Effector memory CD4-positive, alpha-beta T cell (primary cell): ENCODE measurements around the gene TRIM65.
A peak's percentile ranks its signal among the peaks of the same experiment; 100 is the strongest.

Experiments used
- DNase-seq, 3 donors: peaks; one replicate each; pipeline ENCODE4 v3.0.0-alpha.2; 2020
- H3K27ac ChIP-seq: 2 replicates; pipeline ENCODE4 v1.7.0; 2013; ENCODE audit warnings: mild to moderate bottlenecking, low read length, moderate library complexity; ENCODE audit not compliant: insufficient read depth, poor library complexity, severe bottlenecking
- H3K27me3 ChIP-seq: replicated peaks from 2 replicates; pipeline ENCODE4 v1.7.0; 2013; ENCODE audit warnings: mild to moderate bottlenecking, low read length; ENCODE audit not compliant: insufficient read depth, control insufficient read depth, poor library complexity, severe bottlenecking
- H3K36me3 ChIP-seq: 2 replicates; pipeline ENCODE4 v1.7.0; 2013; ENCODE audit warnings: mild to moderate bottlenecking, low read length, moderate library complexity; ENCODE audit not compliant: control insufficient read depth, insufficient read depth
- H3K4me1 ChIP-seq: 2 replicates; pipeline ENCODE4 v1.7.0; 2013; ENCODE audit warnings: low read length, mild to moderate bottlenecking; ENCODE audit not compliant: control insufficient read depth, insufficient read depth, poor library complexity, severe bottlenecking
- H3K4me3 ChIP-seq: 2 replicates; pipeline ENCODE4 v1.7.0; 2013; ENCODE audit warnings: low read length, low read depth, mild to moderate bottlenecking; ENCODE audit not compliant: insufficient read depth, poor library complexity, severe bottlenecking
- H3K9me3 ChIP-seq: 2 replicates; pipeline ENCODE4 v1.7.0; 2013; ENCODE audit warnings: mild to moderate bottlenecking, low read length, moderate library complexity; ENCODE audit not compliant: control insufficient read depth

The TRIM65 gene

GRCh38 chr17:75845058-75845711 lies 51.6 kb downstream of the TRIM65 start:
- no peak overlapping the region for H3K4me3 ChIP-seq

DNA sequence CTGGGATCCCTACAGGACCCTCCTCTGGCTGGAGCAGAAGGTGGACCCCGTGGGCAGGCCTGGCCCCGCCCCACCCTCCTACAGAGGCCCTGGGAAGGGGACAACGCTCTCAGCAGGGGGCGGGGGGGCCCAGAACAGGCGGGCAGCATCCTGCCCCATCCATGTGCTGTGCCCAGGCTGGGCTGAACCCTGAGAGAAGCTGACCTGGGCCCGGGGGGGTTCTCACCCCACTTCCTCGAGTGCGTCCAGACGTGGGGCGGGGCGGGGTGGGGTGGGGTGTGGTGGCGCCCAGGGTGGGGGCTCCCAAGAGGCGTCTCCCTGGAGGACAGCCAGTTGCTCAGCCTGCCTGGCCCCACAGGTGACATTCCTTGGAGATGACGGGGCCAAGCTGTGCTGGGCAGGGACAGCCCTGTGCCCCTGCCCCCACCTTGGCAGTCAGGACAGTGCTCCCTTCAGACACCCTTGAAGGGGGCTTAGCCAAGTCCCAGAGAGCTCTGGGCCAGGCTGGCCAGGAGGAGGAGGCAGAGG lies 52.2 kb downstream of the TRIM65 start:
- Histone ChIP-seq H3K4me3 (peak overlapping the region; percentile 93), H3K36me3 (peaks cover 51% of the 10 kb centered on the region), H3K4me1 (peaks cover 37% of the 10 kb centered on the region), H3K27ac (peak overlapping the region; percentile 91), H3K9me3 (no peaks in the 10 kb centered on the region), H3K27me3 (no peaks in the 10 kb centered on the region)
- DNase-seq = no peak

More at GRCh38 chr17:75845058-75845711, 51.6 kb downstream of the TRIM65 start:
- H3K36me3 ChIP-seq = peaks cover 51% of the 10 kb centered on the region
- DNase-seq = peak in 1 of 3 donors; percentile 52
- H3K27me3 ChIP-seq = no peaks in the 10 kb centered on the region
- no peaks in the 10 kb centered on the region for H3K9me3 ChIP-seq
- peaks cover 37% of the 10 kb centered on the region for H3K4me1 ChIP-seq
- peak overlapping the region; percentile 91 for H3K27ac ChIP-seq

DNA sequence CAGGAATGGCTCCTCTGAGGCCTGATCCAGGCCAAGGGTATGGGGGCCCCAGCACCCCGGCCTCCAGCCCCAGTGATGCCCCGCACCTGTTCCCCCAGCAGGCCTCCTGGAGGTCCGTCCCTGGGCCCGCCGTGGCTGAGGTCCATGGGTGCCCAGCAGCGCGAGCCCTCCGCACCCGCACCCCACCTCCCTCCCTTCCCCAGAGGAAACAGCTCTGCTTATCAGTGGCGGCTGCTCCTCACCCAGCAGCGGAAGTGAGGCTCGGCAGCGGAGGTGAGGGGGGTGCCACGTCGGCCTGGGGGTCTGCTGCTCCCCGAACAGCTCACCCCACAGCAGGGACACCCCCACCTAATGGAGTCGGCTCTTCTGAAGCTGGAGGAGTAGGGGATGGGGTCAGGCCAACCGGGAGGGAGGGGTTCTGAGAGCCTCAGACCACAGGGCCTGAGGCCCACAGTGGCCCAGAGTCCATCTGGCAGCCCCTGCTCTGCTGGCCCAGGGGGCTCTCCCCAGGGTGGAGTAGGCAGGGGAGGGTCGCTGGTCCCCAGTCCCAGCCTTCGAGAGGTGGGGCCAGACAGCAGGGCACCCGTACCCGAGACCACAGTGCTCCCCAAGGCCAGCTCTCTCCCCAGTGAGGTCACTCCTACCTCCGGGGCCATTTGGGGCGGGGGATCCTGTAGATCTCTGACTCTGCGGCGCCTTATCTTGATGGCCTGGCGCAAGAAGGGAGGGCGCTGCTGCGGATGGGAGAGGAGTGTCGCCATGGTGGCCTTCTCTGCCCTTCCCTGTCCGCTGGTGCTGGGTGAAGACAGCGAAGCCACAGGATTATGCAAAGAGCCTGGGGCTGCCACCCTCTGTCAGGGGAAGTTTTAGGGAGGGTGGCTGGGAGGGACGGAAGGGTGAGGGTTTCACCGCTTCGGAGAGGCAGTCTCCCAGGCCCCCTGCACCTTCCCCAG lies 52.9 kb downstream of the TRIM65 start, which contains the start of gene UNC13D:
Gene UNC13D (minus strand): TSS at position 828 of the 953 bp plus-strand sequence. CDS start 67 bp downstream, at position 761.
- Histone ChIP-seq H3K9me3 (no peaks in the 10 kb centered on the region), H3K36me3 (peaks cover 44% of the 10 kb centered on the region), H3K4me3 (peak within 1 kb of the TSS; percentile 93), H3K4me1 (peaks cover 37% of the 10 kb centered on the region), H3K27me3 (no peaks in the 10 kb centered on the region), H3K27ac (peak within 1 kb of the TSS; percentile 91)
- peak; percentile 46 to 55 (median 50) for DNase-seq

DNA sequence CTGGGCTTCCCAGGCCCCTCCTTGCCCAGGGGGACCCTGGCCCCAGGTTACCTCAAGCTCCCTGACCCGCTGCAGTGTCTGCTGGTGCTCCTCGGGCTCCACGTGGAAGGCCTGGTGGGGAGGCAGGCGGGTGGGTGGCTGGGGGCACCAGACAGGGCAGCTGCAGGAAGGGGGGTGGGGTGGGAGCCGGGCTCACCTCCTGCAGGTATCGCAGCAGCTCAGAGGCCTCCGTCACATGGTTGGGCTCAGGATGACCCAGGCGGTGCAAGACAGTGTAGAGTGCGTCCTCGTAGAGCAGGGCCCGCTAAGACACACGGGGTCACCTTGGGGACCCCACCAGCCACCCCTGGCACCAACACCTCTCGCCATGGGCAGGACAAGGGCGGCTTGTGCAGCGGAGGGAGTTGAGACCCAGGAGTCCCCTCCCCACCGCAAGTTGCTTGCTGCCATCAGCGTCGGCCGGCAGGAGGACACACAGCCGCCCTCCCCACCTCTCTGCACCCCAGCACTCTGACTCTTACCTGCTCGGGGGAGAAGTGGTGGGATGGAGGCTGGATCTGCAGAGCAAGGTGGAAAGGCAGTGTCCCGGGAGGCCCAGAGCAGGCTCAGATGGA lies 53.7 kb downstream of the TRIM65 start:
- H3K36me3 ChIP-seq = peaks cover 42% of the 10 kb centered on the region
- no peaks in the 10 kb centered on the region for H3K9me3 ChIP-seq
- H3K4me1 ChIP-seq = peaks cover 34% of the 10 kb centered on the region
- no peak for DNase-seq
- H3K27ac ChIP-seq = peak overlapping the region; percentile 91
- H3K27me3 ChIP-seq = no peaks in the 10 kb centered on the region
- peak overlapping the region; percentile 93 for H3K4me3 ChIP-seq

GRCh38 chr17:75842411-75842810 lies 54.3 kb downstream of the TRIM65 start:
- H3K4me3 ChIP-seq = peak overlapping the region; percentile 93
- no peak for DNase-seq
- H3K27me3 ChIP-seq = no peaks in the 10 kb centered on the region
- H3K36me3 ChIP-seq = peaks cover 42% of the 10 kb centered on the region
- peak overlapping the region; percentile 91 for H3K27ac ChIP-seq
- H3K9me3 ChIP-seq = no peaks in the 10 kb centered on the region
- peaks cover 34% of the 10 kb centered on the region for H3K4me1 ChIP-seq

GRCh38 chr17:75840799-75841164 lies 56.0 kb downstream of the TRIM65 start:
- Histone ChIP-seq H3K4me1 (peaks cover 34% of the 10 kb centered on the region), H3K9me3 (no peaks in the 10 kb centered on the region), H3K36me3 (peaks cover 39% of the 10 kb centered on the region), H3K27ac (peak overlapping the region; percentile 28), H3K27me3 (no peaks in the 10 kb centered on the region), H3K4me3 (no peak overlapping the region)
- no peak for DNase-seq

- DNase-seq = no peak
- H3K36me3 ChIP-seq = peaks cover 43% of the 10 kb centered on the region
These were observed 56.6 kb downstream of the TRIM65 start for GRCh38 chr17:75839942-75840798.

More at GRCh38 chr17:75839942-75840798, 56.6 kb downstream of the TRIM65 start:
- peaks cover 31% of the 10 kb centered on the region for H3K4me1 ChIP-seq
- H3K27ac ChIP-seq = no peak overlapping the region
- H3K4me3 ChIP-seq = no peak overlapping the region
- H3K27me3 ChIP-seq = no peaks in the 10 kb centered on the region
- H3K9me3 ChIP-seq = no peaks in the 10 kb centered on the region
